MCF 10A (cell line): ENCODE measurements around the gene NSUN2. TPM values are rescaled to one million over a fixed set of nuclear protein-coding genes. Genes with fewer than 3 reads are reported as not detected.

Experiments used
- BruUV-seq: library from RNA; stranded (reverse); fragments of 400-500 nt; replicated peaks from 2 replicates; lab custom pipeline; 2021; lab: Mats Ljungman, UMichigan
- CTCF ChIA-PET: fragments of 300-600 bp; sonication (Branson Sonifier 250); formaldehyde crosslinking; extraction: SDS; loops from one replicate; lab custom pipeline; 2021; ENCODE audit warnings: antibody characterized with exemption, inconsistent platforms; lab: Yijun Ruan, JAX
- POLR2A ChIA-PET: fragments of 300-600, 350-650 bp; sonication (Branson Sonifier 250); formaldehyde crosslinking; extraction: SDS; loops from one replicate; lab custom pipeline; 2020; ENCODE audit warnings: antibody characterized with exemption, inconsistent platforms; lab: Yijun Ruan, JAX
- DNase-seq: peaks from one replicate; pipeline ENCODE4 v3.0.0-alpha.2; 2018; ENCODE audit not compliant: unreplicated experiment
- H3K27ac Mint-ChIP-seq: one replicate; pipeline ENCODE4 v1.8.0; 2022; ENCODE audit warnings: mild to moderate bottlenecking, low read depth, mixed read lengths; ENCODE audit not compliant: unreplicated experiment
- H3K27me3 Mint-ChIP-seq: one replicate; pipeline ENCODE4 v1.8.0; 2022; ENCODE audit warnings: mixed read lengths; ENCODE audit not compliant: insufficient read depth, unreplicated experiment
- H3K36me3 Mint-ChIP-seq: one replicate; pipeline ENCODE4 v1.8.0; 2022; ENCODE audit warnings: mild to moderate bottlenecking, moderate library complexity, mixed read lengths; ENCODE audit not compliant: insufficient read depth, unreplicated experiment
- H3K4me1 Mint-ChIP-seq: one replicate; pipeline ENCODE4 v1.8.0; 2022; ENCODE audit warnings: mixed read lengths; ENCODE audit not compliant: insufficient read depth, unreplicated experiment
- H3K4me3 Mint-ChIP-seq: one replicate; pipeline ENCODE4 v1.8.0; 2022; ENCODE audit warnings: mild to moderate bottlenecking, moderate library complexity, mixed read lengths; ENCODE audit not compliant: unreplicated experiment
- H3K9me3 Mint-ChIP-seq: one replicate; pipeline ENCODE4 v1.8.0; 2022; ENCODE audit warnings: mixed read lengths; ENCODE audit not compliant: unreplicated experiment
- CTCF ChIP-seq: fragments of 200-600 bp; IDR thresholded peaks from one replicate; pipeline ENCODE4 v1.8.0; 2022; ENCODE audit warnings: antibody characterized with exemption, mild to moderate bottlenecking; ENCODE audit not compliant: unreplicated experiment
- intact Hi-C: fragments of 100-400 bp; cut with micrococcal nuclease; formaldehyde crosslinking; loops from 2 replicates; pipeline ENCODE4 v1.14.1; 2022
- total RNA-seq: library from RNA; stranded (reverse); gene quantifications from 2 replicates; pipeline ENCODE4 v1.2.3, GENCODE V29; 2022

Gene NSUN2
- total RNA-seq, 1 experiment from 2014 or later: 95.7 TPM

DNA sequence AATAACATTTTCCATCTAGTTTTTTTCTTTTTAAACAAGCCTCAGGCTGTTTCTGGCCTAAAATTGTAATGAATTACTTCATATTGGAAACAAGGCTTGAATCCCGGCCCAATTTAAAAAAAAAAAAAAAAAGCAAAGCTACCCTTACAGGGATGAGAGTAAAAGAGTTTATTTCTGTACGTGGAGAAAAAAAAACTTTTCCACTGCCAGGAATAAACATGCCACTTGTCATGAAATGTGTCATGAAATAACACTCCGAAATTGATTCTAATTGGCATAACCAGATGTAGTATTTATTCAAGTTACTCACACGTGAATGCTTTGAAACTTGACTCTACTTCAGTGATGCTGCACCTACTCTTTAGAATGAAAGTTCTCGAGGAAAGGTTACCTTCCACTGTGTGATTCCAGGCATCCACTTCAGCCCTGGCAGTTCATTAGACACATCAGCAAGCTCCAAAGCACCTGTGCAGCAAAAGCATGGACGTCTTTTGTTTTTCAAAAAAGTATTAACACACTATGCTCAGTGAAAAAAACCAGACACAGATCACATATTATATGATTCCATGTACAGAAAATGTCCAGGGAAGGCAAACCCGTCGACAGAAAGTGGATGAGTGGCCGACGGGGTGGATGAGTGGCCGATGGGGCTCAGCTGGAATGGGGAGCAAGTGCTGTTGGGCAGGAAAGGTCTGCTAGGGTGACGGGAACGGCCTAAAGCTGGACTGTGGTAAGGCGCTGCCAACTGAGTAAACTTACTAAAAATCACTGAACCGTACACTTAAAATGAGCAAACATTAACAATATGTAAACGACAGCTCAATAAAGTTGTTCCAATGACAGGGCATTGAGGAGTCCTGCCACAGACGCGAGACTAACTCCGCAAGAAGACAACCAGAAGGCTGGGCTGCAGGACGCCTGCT, 21.2 kb downstream of the NSUN2 start:
- DNase-seq: no peak
- H3K27me3 Mint-ChIP-seq: no peaks in the 10 kb centered on the region
- TF ChIP-seq CTCF: no peak
- intact Hi-C loops: no loop called here
- no peaks in the 10 kb centered on the region for H3K9me3 Mint-ChIP-seq
- ChIA-PET CTCF (interaction anchor here (0.9 to 2.6 kb wide), 4 partner anchors 12 to 1116 kb away, joined by 3 to 5 read pairs (median 4); no protein-coding TSS in a partner anchor), POLR2A (no interaction called here)
- H3K4me3 Mint-ChIP-seq: no peak overlapping the region
- no TSS peak for BruUV-seq
- H3K27ac Mint-ChIP-seq: no peak overlapping the region
- H3K36me3 Mint-ChIP-seq: peaks cover 84% of the 10 kb centered on the region
- peaks cover 6% of the 10 kb centered on the region for H3K4me1 Mint-ChIP-seq

GRCh38 chr5:6608016-6608415, 24.8 kb downstream of the NSUN2 start:
- no peak for DNase-seq
- H3K36me3 Mint-ChIP-seq: peaks cover 91% of the 10 kb centered on the region
- BruUV-seq: no TSS peak
- TF ChIP-seq CTCF: no peak
- H3K4me1 Mint-ChIP-seq: no peaks in the 10 kb centered on the region
- CTCF ChIA-PET: interaction anchor here (0.6 to 1.6 kb wide), 3 partner anchors 10 to 1116 kb away, joined by 3 to 4 read pairs (median 3); no protein-coding TSS in a partner anchor
- H3K27ac Mint-ChIP-seq: no peak overlapping the region
- intact Hi-C loops: no loop called here
- POLR2A ChIA-PET: interaction anchor here (1.2 kb wide), 1 partner anchor 11 kb away, joined by 3 read pairs; no protein-coding TSS in a partner anchor
- H3K4me3 Mint-ChIP-seq: no peak overlapping the region
- no peaks in the 10 kb centered on the region for H3K9me3 Mint-ChIP-seq
- H3K27me3 Mint-ChIP-seq: no peaks in the 10 kb centered on the region

GRCh38 chr5:6607559-6607936, 25.3 kb downstream of the NSUN2 start:
- BruUV-seq: no TSS peak
- Mint-ChIP-seq H3K4me1 (no peaks in the 10 kb centered on the region), H3K4me3 (no peak overlapping the region), H3K27me3 (no peaks in the 10 kb centered on the region), H3K27ac (no peak overlapping the region), H3K9me3 (no peaks in the 10 kb centered on the region), H3K36me3 (peaks cover 91% of the 10 kb centered on the region)
- no peak for TF ChIP-seq CTCF
- ChIA-PET CTCF (interaction anchor here (1.6 kb wide), 1 partner anchor 11 kb away, joined by 4 read pairs; no protein-coding TSS in a partner anchor), POLR2A (interaction anchor here (1.2 kb wide), 1 partner anchor 11 kb away, joined by 3 read pairs; no protein-coding TSS in a partner anchor)
- DNase-seq: no peak
- intact Hi-C loops: no loop called here

- TF ChIP-seq CTCF: no peak
- Mint-ChIP-seq H3K27ac (no peak overlapping the region), H3K27me3 (no peaks in the 10 kb centered on the region), H3K4me3 (no peak overlapping the region), H3K4me1 (no peaks in the 10 kb centered on the region), H3K9me3 (no peaks in the 10 kb centered on the region), H3K36me3 (peaks cover 89% of the 10 kb centered on the region)
- intact Hi-C loops: no loop called here
- ChIA-PET POLR2A (interaction anchor here (0.7 to 1.2 kb wide), 2 partner anchors 12 to 871 kb away, joined by 3 read pairs; no protein-coding TSS in a partner anchor), CTCF (interaction anchor here (1.1 to 1.6 kb wide), 2 partner anchors 11 to 30 kb away, joined by 3 to 4 read pairs; no protein-coding TSS in a partner anchor)
- TSS peak; percentile 1 for BruUV-seq
- DNase-seq: no peak
Measured at GRCh38 chr5:6606884-6607558, 25.8 kb downstream of the NSUN2 start.
